ENCODE measurements around the gene RNASE7.

DNA sequence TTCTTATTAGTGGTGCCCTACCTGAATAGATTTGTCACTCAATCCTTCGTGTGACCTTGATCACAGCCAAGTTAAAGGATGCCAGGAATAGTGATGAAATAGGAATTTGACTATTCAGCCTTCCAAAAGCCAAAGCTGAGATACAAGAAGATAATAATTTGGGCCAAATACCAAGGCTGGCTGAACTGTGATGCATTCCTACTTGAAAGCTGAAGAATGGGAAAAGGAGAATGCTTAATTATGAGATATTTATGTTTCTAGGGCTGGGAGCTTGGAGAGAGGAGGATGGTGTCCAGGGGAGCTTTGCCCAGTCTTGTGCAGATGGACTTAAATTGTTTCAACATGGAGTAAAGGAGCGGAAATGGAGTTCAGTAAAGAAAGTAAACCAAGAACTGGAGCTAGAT is 5.2 kb downstream of the RNASE7 start:
- TF ChIP-seq, protein P1, sequence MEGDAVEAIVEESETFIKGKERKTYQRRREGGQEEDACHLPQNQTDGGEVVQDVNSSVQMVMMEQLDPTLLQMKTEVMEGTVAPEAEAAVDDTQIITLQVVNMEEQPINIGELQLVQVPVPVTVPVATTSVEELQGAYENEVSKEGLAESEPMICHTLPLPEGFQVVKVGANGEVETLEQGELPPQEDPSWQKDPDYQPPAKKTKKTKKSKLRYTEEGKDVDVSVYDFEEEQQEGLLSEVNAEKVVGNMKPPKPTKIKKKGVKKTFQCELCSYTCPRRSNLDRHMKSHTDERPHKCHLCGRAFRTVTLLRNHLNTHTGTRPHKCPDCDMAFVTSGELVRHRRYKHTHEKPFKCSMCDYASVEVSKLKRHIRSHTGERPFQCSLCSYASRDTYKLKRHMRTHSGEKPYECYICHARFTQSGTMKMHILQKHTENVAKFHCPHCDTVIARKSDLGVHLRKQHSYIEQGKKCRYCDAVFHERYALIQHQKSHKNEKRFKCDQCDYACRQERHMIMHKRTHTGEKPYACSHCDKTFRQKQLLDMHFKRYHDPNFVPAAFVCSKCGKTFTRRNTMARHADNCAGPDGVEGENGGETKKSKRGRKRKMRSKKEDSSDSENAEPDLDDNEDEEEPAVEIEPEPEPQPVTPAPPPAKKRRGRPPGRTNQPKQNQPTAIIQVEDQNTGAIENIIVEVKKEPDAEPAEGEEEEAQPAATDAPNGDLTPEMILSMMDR (IDR thresholded peaks at IDR 0.05): no peak
- TF ChIP-seq POLR2A (IDR thresholded peaks at IDR 0.05): no peak

All from uterus (tissue), 2 donors.